Activated T-cell treated with anti-CD3 and anti-CD28 coated beads, Interleukin-2, amount 50 U/mL, for 48 hours (primary cell): ENCODE measurements around the gene C5AR2.

ENCODE experiments used
- DNase-seq, 2 experiments: peaks; one replicate each; pipeline ENCODE4 v3.0.0-alpha.2; 2020

Gene C5AR2

GRCh38 chr19:47390533-47391488 is 58.8 kb downstream of the C5AR2 start:
- no peak for DNase-seq

DNA sequence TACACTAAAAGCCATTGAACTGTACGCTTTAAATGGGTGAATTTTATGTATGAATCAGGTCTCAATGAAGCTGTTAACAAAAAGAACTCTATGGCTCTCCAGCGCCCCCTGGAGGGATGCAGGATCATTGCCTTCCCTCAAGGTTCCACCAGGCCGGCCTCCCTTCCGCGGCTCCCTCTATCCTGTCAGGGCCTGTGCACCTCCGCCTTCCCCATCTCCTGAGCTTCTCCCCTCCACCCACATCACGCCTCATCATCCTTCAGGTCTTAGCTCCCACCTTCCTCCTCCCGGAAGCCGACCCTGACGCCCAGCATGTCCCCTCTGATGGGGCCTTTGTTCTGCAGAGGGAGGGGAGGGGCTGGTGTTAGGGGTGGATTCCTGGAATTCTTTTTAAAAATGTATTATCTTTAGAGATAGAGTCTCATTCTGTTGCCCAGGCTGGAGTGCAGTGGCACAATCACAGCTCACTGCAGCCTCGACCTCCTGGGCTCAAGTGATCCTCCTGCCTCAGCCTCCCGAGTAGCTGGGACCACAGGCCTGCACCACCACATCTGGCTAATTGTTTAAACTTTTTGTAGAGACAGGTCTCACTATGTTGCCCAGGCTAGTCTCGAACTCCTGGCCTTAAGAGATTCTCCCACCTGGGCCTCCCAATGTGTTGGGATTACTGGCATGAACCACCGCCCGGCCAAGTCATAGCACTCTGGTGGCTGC is 59.7 kb downstream of the C5AR2 start:
- peak; percentile 85 to 89 for DNase-seq
